Frontal cortex (tissue), 4 donors: ENCODE data around the gene RABEPK. TPM values are rescaled to one million over a fixed set of nuclear protein-coding genes. Genes with fewer than 3 reads are reported as not detected.

ENCODE experiments used
- DNase-seq, 2 donors: peaks; one replicate each; pipeline ENCODE4 v3.0.0; 2012; ENCODE audit warnings: low spot score in 2 of 2
- FAIRE-seq: peaks from 2 replicates; lab custom pipeline; 2012; peaks lifted over from hg19 to GRCh38; lab: Jason Lieb, UNC
- small RNA-seq: library from RNA; depleted of rRNA; stranded (forward); fragments of <200 nt; gene quantifications from one replicate; pipeline ENCODE3, GENCODE V24; 2014
- total RNA-seq: library from RNA; depleted of rRNA; stranded (reverse); fragments of >200 nt; gene quantifications from one replicate; pipeline ENCODE4 v1.2.3, GENCODE V29; 2014
- donor health status: control.
- donor health status: control.
- donor health status: control.

The RABEPK gene
- total RNA-seq, 1 donor from 2014 or later, result 25.7 TPM

DNA sequence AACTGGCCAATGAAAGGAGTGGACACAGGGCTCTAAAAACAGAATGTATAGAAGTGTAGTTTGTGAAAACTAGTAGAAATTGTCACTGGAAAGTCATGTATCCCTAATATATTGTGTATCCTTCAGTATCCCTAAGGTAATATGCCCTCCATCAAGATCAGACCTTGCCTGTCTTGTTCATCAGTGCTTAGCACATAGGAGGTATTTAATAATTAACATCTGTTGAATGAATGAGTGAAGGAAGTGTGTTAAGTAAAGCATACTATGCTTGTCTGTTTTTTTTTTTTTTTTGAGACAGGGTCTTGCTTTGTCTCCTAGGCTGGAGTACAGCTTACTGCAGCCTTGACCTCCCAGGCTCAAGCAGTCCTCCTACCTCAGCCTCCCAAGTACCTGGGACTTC, 77.1 kb downstream of the RABEPK start:
- FAIRE-seq, result no peak
- DNase-seq, result no peak

DNA sequence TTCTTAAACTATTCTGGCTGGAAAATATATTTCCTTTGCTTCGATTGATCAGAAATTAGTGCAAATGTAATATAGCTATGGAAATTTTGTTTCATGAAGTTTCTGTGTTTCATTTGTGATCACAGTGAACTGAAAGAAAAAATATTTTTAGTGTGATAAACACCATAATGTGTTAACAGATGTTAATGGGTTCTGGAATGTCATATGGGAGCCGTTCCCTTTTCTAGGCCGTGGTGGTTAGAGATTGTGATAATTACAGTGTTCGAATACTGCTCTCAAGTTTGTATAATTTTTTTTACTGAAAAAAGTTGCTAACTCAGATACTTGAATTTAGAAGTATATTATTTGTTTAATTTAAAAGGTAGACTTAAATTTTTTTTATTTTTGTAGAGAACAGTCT, 80.6 kb downstream of the RABEPK start:
- FAIRE-seq (no peak), DNase-seq (no peak)

Small RNAs within 50 kb of the gene (small RNA-seq; reads per million reads assigned to genes)
- gene AL354710.1, result not detected

Other genes starting within 250 kb of the RABEPK start
- gene SCAI, start 57.0 kb upstream of the RABEPK start, total RNA-seq, result 50.5 TPM
- 19.2 TPM for gene PPP6C, start 10.7 kb upstream of the RABEPK start, total RNA-seq
- gene HSPA5, start 40.8 kb downstream of the RABEPK start, total RNA-seq, result 23.6 TPM
- gene GAPVD1, start 61.3 kb downstream of the RABEPK start, total RNA-seq, result 74.2 TPM